ENCODE results near the gene NREP.

Gene NREP

DNA sequence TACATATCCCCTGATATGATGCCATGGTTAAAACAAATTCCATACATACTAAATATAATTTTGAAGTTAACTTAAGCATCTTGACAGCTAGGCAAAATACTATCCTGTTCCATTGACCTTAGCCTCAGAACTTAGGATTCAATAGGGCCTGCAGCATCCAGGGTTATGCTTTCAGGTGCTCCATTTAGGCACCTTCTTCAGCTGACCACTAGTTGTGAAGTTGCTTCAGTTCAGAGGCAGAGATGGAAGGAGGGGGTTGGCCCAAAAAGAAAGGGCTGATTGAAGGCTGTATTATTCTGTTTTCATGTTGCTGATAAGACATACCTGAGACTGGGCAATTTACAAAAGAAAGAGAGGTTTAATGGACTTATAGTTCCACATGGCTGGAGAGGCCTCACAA is 7.0 kb upstream of the NREP start:
- no peak for DNase-seq

DNA sequence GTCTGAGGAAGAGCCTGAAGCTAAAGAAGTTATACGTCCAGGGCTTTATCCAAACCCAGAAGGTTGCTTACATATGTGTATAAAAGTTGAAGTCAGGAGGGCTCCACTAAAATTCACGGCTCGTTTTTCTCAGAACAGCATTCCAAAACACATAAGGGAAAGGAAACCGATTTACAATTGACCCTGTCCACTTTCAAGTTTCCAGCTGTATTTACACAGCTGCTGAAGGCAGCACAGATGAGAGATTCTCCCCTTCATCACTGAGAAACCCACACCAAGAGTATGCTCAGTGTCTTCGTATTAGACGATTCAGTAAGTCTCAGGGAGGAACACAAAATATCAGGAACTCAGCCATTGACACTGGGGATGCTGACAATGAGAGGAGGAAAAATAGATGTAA is 5.9 kb upstream of the NREP start:
- no peak for DNase-seq

DNA sequence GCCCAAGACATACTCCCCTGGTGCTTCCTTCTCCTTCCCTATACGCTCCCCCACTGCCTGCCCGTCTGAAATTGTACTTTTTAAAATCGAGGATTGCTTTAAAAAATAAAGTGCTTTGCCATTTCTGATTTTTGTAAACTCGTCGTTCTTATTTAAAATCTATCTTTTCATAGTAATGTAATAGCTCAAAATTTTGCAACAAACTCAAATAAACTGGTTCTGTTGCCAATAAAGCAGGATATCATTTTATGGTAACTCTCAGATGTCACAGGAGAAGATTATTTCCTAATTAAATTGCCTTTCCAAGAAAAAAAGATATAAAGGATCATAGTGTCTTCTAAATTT is 1.3 kb upstream of the NREP start:
- DNase-seq: no peak

DNA sequence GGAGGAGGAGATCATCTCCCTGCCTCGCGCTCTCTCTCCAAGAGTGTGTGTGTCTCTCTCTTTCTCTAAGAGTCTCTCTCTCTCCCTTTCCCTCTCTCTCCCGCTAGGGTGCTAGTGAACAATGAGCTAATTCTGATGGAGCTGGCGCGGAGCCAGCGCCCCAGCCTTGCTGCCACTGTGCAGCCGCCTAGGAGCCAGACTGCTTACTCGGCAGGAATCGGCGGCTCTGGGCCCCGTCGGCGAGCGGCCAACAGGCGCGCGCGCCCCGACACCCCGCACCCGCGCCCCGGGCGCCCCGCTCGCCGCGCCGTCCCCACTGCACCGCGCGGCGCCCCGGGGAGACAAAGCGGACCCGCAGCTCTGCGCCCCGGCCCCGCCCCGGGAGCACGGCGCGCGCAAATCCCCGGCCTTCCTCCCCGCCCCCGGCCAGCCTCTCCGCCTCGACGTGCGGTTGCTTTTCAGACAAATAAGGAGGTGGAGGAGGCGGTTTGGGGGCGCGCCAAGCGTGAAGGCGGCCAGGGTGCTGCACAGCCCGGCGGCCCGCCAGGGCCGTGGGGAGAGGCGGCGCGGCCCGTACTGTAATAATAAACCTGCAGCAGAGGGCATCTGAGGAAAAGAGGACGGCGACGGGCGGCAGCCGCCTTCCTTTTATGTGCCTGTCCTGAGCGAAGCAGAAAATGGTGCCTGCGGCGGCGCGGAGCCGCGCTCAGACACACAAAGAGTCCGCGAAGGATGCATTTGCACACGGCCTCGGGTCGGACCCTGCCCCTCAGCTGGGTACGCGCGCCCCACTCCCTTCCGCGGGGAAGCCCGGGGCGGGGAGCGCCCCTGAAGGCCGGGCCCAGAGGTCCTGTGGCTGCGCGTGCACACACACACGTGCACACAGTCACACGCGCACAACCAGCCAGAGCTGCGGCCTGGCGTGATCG is 625 bp upstream of the NREP start:
- peak; percentile 92 for DNase-seq

DNA sequence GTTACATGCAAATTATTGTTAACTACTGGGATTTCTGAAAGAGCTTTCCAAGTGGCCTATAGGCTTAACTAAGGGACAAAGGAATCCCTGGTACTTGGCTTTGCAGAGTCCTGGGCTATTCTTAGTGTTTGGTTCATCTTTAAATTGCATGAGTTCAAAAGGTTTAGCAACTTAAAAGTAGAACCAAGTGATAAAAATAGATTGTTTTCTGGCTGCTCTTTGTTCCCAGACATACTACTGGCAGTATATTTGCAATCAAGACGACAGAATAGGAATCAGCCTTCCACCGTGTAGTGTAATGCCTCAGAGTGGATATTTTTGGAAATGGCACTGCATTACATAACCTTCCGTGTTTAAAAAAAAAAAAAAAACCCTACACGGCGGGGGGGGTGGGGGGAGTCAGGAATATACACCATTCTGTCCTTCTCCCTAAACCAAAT is 1.0 kb downstream of the NREP start:
- DNase-seq: no peak

DNA sequence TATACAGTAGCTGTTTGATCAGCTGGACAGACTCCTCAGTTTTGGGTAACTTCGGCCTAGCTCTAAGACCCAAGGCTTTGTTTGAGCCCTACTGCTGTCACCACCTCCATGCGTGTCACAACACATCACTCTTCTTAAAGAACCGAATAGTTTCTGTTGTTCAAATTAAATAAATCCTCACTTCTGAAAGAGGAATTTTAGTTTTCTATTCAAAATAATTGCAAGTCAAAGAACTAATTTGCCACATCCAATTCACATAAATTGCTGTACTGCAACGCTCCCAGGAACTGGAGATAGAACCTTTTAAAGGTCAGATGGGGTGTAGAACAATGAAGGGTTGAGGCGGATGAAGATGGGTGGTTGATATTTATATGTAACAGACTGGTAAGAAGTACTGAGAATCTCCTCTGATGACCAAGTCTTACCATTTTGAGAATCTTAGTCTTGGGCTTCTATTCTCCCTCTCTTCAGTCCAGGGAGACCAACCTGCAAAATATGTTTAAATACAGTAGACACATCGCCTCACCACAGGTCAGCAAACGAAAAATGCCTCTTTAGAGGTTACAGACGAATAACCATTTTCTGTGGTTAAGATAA is 1.6 kb downstream of the NREP start:
- DNase-seq: no peak

DNA sequence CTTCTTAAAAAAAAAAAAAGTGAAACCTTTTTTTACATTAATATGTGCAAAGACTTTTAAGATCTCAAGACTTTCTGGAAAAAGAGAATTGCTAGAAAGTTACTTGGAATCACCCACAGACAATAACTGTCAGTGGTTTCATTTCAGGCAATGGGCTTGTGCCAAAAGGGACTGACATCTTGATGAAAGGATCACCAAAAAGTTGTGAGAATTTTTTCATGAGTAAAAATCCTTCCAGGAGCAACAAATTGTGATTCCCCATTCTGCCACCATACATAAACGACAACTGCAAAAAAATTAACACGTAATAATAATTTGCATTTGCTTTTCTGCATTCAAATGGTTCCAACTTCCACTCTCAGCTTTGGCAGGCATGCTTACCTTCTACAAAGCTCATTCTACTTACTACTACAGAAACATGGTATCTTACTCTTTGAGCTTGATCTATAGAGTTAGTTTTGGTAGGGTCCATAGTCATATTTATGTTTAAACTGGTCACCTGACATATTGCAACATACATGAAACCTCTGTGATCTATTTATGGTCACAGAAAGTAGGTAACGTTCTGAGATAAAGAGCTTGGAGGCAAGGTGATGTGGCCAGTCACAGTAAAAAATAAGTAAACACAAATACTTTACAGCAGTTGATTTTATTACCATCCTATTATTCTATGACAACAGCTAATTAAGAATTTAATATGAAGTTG is 3.0 kb downstream of the NREP start:
- no peak for DNase-seq

DNA sequence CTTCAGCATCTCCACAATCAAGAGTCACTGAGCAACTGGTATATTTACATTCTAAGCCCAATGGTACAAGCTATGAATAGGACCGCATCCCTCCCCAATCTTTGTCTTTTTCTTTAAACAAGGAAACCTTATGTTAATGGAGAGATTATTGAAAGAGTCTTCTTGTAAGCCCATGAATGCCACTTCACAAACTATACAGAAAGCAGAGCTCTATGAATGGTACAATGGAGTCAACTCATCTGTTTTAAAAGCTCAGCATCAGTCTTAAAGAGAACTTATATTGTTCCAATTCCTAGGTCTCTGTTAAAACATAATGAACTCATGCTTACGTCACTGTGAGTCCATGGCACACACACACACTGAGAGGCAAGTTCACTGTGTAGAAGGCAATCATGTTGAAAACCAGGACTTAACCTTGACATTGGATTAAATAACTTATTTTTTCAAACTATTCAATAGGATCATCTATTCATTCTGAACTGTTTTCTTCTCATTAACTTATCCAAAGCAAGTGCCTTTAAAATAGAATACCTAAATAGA is 4.5 kb downstream of the NREP start:
- DNase-seq: no peak

DNA sequence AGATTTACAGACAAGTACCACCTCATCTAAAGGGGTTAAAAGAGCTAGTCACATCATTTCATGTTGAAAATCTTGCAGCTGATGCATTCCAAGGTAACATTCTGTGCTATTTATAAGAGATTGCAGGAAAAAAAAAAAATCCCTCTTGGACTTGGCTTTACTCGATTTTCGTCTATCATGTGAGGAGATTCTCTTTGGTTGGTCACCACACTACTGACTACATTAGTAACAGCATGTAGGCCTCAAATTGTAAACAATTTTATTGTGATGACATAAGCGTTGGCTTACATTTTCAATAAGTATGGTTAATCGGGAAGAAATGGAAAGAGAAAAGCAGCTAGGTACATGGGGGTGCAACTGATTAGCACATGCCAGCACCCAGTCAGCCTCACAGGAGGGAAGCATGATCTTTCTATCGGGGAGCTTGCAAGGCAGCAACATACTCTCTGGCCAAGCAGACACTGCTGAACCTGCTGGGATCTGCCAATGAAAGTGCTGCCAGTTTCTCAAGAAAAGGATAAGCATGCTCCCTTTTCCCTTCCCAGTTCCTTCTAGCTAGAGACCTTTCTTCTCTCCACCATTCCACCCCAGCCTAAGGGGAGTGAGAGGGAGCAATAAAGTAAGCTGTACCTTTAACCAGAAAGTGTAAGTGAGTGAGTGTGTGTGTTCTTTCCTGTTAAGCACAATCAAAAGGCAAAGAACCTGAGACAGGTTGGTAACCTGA is 7.5 kb downstream of the NREP start:
- DNase-seq: no peak

DNA sequence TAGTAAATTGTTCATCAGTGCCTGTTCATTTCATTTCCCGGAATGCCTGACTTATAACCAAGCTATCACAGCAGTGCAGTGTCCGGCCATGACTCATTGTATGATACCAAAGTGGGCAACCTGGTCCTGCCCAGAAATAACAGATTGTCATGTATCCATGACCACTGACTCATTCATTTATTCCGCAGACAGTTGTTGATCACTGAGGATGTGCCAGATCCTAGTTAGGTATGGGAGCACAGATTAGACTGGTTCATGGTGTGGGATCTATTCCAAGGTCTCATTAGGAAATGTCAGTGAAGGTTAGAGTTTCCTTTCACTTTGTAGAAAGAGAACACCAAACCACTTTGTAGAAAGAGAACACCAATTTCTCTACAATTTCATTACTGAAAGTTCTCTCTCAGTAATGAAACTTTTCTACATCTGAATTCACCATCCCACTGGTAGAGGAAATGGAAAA is 8.7 kb downstream of the NREP start:
- DNase-seq: no peak

DNA sequence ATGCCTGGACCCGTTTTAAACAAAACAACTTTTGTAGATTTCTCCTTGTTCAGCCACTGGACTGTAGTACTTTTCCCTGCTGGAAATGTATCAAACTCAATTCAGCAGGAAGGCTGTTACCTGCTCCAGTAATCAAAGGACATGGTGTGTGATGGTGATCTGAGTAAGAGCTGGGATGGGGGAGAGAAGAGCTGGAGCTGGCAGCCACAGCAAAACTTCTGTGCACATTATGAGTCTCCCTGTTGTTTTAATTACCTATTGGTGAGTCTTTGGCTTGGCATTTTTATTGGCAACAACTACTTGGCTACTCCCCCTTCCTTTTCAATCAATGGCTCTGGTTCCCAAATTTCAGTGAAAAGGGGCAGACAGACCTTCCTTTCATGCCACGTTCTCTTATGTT is 9.7 kb downstream of the NREP start:
- DNase-seq: no peak

DNA sequence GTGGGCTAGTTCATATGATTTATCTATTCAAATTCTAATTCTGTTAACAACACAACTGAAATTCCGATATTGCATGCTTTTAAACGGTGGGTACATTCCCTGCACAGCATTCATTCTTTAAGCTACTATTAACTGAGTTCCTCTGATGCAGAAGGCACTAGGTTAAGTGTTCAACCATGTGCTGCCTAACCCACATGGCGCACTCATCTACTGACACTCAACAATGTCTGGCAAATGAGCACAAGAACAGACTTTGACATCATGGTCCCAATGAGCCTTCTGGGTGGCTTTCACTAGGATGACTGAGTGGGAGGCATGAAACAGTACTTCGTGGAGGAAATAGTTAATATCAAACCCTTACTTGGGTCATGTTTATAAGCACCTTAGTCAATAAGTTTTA is 10.2 kb downstream of the NREP start:
- DNase-seq: no peak

DNA sequence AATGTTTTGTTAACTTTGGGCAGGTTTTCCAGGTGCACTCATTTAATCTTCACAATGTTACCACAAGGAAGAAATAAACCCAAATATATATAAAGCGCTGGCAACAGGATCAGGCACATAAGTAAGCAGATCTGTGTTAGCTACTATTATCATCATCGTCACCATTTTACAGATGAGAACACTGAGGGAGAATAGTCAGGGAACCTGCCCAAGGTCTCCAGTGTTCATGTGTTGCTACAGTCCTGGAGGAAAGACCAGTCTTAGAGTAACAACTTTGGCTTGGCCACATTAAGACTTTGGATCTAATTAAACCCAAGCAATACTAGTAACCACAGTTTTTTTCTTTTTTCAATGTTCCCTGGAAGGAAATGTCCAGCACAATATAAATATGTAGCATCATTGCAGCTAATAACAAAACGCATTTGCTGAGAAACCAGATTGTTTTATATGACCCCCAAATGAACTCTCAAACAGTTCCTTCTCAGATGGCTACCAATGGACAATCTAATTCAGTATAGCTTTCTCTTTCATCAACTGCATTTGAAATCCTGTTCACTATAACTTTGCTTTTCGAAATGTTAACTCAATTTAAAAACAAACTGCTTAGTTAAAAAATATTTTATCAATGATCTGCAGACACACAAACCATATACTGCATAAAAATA is 11.8 kb downstream of the NREP start:
- DNase-seq: no peak

DNA sequence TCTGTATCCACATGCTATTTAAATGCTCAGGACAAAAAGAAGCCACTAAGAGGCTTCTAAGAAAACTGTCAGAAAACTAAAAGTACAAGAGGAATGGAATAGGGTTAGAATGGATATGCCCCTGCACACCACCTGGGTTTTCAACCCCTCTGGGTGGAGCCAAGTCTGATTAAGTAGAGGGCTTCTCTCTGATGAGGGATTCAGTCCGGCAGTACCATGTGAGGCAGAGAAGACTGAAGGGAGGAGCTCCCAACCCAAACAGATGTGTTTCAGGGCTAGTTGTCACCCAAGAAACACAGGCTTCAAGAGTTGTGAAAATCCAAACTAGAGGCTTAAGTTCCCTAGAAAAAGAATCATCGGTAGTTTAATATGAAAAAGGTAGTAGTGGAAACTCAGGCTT is 12.5 kb downstream of the NREP start:
- DNase-seq: no peak

DNA sequence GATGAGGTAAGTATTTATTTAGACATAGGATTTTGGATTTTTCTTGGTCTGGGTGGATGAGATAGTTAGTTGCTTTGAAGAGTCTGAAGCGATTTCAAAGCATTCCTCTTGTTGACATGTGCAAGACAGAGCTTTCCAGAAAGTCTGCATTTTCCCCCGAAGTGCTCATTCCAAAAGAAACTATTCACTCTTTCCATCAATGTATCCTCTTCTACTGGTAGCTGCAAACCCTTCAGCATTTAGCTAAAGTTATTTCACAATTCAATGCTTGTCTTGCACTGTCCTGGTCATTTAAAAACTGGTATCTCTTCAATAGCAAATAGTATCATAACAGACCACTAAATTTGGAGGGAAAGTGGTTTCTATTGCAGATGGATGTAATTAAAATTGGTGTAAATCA is 13.0 kb downstream of the NREP start:
- no peak for DNase-seq

DNA sequence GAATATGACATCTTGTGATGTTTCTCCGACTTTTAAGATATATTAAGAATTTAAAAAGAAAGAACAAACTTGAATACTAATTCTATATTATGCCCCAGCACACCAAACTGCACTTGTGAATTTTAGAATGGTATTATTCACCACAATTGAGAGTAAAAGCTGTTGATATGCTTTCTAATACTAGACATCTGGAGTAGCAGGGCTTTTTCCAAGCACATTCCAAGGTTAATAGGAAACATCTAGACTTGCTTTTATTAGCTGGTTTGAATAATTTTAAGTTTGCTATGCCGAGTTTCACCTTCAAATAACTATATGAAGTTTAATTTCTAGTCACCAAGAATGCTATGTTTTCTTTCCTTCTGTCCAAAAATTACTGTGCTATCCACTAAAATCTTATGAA is 13.5 kb downstream of the NREP start:
- DNase-seq: no peak

DNA sequence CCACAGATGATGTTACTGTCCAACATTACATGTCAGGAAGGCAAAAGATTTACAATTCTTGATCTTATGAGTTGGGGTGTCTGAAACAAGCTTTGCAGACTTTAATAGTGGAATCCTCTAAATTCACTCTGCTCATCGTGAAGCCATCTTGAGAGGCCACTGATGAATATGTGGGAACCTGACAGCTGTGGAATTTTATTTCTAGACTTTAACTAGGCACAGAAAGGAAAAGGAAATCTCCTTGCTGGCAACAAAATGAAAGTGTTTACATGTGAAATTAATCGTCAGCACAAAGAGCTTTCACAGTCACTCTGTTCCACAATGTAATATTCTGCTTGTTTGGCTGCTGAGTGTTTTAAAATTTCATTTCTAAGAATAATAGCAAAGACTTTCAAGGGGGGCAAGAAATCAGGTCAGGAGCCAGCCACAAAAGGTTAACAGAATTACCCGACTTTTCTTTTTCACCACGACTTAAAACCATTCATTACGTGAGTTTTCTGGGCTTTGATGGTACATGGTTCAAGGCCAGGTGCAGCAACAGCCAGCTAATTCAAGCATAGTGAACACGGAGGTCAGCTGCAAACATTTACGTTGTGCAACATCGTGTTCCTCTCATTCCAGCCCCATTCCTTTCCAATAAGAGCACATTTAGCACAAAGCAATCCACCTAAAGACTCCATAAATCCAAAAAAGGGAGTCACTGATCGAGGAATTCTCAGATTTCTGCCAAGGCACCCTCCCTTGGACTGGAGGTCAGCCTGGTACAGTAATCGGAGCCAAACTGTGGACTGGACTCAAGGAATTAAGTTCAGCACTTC is 14.6 kb downstream of the NREP start:
- DNase-seq: no peak

DNA sequence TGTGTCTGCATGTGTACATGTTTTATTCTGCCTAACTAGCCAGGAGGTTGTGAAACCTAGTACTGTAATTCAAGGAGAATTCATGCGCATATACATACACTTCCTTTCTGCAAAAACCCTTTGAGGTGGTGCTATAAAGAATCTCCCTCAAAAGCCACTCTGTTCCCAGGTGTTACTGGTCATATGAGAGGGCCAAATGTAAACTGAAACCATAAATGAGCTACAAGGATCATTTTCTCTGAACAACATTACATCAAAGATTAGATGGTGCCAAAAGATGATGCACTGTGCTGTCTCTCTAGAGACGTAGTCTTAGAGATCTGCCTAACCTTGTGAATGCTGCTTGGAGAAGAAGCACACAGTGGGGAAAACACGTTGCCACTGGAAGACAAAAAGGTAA is 15.7 kb downstream of the NREP start:
- DNase-seq: peak; percentile 85

DNA sequence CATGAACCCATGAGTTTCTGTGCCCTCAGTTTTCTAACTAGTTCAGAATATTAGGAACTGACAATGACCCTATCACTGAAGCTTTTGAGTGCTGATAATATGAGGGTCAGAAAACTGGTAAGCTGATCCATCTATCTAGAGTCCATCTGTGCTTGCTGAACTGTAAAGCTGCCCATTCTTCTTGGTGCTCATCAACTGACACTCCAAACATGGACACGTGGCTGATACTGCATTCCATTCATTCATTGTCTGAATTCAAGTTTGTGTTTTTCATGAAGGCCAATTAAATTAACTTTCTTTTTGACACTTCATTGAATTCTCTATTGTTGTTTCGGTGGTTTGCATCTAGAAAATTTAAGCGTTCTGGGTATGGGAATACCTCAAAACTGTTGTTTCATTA is 17.6 kb downstream of the NREP start:
- DNase-seq: no peak

DNA sequence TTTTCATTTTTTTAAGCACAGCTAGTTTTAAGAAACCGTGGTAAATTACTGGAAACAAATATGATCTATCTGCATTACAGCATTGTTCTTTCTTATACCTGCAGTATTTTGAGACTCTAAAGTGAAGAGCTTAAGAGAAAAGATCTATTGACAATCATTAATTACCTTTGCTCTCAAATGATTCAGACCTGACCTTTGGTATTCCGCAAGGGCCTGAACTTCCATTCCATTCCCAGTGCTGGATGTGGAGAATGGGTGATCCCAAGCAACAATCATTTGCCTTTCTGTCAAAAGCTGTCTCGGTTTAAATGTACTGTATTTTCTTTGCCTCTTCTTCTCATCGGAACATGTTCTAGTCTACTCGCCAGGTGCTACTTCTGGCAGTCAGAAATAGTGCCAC is 18.9 kb downstream of the NREP start:
- DNase-seq: no peak

DNA sequence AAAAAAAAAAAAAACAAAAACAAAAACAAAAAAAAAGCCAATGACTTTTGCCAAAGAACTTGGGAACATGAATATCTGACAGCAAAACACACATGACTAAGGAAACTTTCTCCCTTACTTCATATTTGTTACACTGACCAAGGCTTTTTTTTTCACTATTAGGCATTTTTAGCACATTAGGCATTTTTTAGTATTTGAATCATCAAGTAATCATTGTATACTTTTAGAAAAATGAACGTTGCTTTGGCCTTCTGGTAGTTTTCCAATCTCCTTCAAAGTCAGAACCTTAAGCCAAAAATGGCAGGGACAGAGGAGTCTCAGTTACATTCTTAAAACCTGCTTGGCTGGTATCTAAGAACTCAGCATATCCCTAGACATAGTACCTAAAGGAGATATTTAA is 19.3 kb downstream of the NREP start:
- DNase-seq: no peak

All from NCI-H2029 (cell line).